HG02763 (cell line): ENCODE data around the gene NKTR.

Experiments
- ATAC-seq: cut with Tn5 transposase; IDR thresholded peaks from one replicate; pipeline ENCODE4 v1.9.1; 2021; ENCODE audit warnings: mild to moderate bottlenecking, moderate library complexity; ENCODE audit not compliant: unreplicated experiment

NKTR gene

DNA sequence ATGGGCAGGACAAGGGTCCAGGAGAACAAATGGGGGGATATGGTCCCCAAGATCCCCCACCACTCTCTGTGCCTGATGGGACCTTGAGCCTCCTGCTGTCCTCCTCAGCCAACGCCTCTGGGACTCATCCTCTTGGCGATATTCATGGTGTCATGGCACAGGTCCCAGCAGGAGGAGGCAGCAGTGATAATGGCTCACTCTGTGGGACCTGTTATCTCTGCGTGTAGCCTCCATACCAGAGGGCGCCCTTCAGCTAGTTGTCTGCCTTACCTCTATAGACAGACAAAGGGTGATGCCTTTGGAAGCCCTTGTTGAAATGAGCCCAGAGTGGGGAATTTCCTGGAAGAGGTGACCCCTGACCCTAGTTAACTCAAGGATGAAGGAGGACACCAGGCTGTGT is 60.4 kb downstream of the NKTR start:
- ATAC-seq = no peak

DNA sequence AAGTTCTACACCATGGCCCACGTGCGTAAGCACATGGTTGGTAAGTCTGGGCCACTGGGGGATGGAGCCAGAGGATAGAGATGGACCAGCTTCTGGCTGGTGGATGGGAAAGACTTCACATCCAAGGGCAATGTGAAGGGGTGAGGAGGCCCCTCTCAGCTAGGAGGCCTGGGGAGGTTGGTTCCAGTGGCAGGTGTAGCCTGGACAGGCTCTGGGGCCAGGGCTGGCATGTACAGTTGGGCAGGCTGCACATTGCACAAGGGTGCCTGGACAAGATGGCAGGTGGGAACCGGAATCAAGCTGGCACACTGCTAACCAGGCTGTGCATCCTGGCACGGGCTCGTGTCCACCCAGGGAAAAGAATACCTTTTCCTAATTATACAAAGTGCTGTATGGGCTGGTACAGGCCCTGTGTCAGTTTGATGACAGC is 61.1 kb downstream of the NKTR start:
- no peak for ATAC-seq

GRCh38 chr3:42662037-42662812 is 61.7 kb downstream of the NKTR start:
- ATAC-seq = no peak

DNA sequence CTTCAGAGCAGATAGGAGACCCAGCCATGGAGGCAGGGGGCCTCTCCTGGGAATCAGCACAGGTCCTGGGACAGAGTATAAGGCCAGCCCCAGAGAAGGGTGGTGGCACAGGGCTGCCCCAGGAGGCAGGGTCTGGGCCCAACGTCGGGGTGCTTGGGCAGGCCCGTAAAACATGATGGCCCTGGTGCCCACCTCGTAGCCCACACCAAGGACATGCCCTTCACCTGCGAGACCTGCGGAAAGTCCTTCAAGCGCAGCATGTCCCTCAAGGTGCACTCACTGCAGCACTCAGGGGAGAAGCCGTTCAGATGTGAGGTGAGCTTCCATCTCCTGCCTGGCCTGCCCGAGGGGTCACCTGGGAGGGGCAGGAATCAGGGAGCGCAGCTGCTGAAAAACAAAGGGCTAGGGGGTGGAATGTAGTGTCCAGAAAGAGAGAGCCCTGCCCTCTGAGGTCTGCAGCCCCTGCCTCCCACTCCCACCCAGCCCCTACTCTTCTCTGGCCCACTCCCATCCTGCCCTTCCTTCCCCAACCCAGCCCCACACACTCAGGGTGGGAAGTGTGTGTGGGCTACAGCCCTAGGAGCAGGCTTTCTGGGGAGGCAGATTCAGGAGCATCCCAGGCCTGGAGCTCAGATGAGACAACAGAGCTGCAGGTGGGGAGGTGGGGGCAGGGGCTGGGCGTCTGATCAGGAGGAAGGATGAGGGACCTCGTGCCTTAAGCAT is 62.5 kb downstream of the NKTR start:
- ATAC-seq = no peak

- no peak for ATAC-seq
Measured at GRCh38 chr3:42663581-42664437, 63.3 kb downstream of the NKTR start.

DNA sequence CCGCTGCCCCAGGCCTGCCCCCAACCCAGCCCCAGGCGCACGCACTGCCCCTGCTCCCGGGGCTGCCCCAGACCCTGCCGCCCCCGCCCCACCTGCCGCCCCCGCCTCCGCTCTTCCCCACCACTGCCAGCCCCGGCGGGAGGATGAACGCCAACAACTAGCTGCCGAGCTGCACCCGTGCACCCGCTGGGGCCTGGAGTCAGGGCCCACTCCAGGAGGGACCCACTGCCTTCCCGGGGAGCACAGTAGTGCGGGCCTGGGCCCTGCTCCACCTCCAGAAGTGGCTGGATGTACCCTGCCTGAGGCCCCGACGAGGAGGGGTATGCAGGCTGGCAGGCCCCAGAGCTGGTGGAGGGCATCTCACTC is 63.9 kb downstream of the NKTR start:
- no peak for ATAC-seq

GRCh38 chr3:42665050-42665878 is 64.8 kb downstream of the NKTR start:
- ATAC-seq = no peak

- no peak for ATAC-seq
Measured at GRCh38 chr3:42666022-42666421, 65.5 kb downstream of the NKTR start.

DNA sequence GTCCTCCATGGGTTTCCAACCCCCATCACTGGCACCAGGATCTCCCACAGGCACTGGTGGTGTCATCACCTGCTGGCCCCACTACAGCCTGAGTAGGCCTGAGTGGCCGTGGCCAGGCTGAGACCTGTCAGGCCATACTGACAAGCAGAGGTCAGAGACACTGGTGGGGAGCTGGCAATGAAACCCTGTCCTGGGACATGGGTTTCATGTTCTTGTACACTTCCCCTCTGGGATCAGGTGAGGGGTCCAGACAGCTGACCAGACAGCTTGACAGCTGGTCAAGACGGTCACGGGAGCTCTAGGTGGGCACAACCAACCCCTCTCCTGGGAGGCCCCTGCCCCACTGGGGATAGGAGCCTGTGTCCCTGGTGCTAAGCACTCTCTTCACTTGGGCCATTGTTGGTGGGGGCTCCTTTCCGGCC is 66.1 kb downstream of the NKTR start:
- no peak for ATAC-seq

- no peak for ATAC-seq
Measured at GRCh38 chr3:42667096-42667522, 66.6 kb downstream of the NKTR start.

DNA sequence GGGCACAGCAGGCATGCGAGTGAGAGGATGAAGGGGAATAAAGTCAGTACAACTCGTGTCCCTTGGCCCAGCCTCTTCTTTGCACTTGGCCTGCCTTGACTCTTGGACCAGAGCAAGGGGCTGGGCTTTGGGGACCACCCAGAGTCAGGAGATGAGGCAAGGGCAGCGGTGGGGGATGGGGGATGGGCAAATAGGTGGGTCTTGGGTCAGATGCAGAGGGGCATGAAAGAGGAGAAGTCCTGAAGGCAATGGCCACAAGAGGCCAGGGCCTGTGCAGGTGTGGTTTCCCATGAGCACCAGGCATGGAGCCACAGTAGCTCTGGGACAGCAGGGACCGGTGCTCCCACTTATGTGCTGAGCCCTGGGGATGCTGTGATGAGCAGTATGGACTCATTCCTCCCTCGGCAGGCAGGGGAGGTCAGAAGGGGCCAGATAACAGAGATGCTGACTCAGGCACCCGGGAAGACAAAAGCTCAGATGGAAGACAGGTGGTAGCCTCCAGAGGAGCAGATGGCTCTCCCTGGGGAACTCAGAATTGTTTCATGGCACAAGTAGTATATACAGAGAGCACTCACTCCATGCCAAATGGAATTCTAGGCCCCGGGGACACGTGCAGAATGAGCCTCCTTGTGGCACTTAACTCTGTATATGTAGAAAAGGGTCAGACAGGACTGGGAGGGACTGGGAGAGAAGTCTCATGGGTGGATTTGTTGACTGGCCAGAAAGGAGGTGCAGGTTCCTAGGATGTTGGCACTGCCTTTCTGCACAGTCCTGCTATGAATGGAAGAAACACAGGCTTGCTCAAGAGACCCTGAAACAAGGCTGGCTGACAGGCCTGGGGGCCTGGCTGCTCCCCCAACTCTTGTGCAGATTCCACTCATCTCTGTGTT is 67.3 kb downstream of the NKTR start:
- no peak for ATAC-seq

GRCh38 chr3:42668413-42668760 is 67.9 kb downstream of the NKTR start:
- no peak for ATAC-seq

- no peak for ATAC-seq
Measured at GRCh38 chr3:42668793-42669217, 68.3 kb downstream of the NKTR start.

- no peak for ATAC-seq
Measured at GRCh38 chr3:42670051-42670576, 69.6 kb downstream of the NKTR start.

GRCh38 chr3:42670670-42671069 is 70.2 kb downstream of the NKTR start:
- no peak for ATAC-seq

- no peak for ATAC-seq
Measured at GRCh38 chr3:42672515-42672914, 72.0 kb downstream of the NKTR start.

GRCh38 chr3:42673082-42673481 is 72.6 kb downstream of the NKTR start:
- no peak for ATAC-seq

- ATAC-seq = no peak
Measured at GRCh38 chr3:42674146-42674545, 73.7 kb downstream of the NKTR start.

- no peak for ATAC-seq
Measured at GRCh38 chr3:42675909-42676308, 75.4 kb downstream of the NKTR start.
